HG02642 (cell line): ENCODE data around the gene CCDC73.
"Not testable (repeated sequence)": the region's sequence is repeated elsewhere in the genome, so short reads cannot be mapped to it uniquely, and the experiment has no call there.

ENCODE experiments used
- ATAC-seq: cut with Tn5 transposase; IDR thresholded peaks from one replicate; pipeline ENCODE4 v1.9.1; 2021; ENCODE audit warnings: mild to moderate bottlenecking; ENCODE audit not compliant: unreplicated experiment, poor library complexity

The CCDC73 gene

GRCh38 chr11:32602657-32603415, 191.6 kb downstream of the CCDC73 start:
- ATAC-seq, result no peak

GRCh38 chr11:32597921-32598320, 196.5 kb downstream of the CCDC73 start:
- ATAC-seq, result no peak

DNA sequence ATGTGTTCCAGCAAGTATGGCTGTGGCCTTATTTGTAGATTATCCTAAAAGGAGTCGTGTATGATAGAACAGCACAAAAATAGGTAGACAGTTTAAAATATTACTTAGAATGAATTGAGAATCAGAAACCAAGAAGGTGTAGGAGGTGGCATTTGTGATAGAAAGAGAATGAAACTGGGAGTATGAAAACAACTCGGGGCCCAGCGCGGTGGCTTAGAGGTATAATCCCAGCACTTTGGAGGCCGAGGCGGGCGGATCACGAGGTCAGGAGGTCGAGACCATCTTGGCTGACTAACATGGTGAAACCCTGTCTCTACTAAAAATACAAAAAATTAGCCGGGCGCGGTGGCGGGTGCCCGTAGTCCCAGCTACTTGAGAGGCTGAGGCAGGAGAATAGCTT, 198.3 kb downstream of the CCDC73 start:
- ATAC-seq, result not testable (repeated sequence)

DNA sequence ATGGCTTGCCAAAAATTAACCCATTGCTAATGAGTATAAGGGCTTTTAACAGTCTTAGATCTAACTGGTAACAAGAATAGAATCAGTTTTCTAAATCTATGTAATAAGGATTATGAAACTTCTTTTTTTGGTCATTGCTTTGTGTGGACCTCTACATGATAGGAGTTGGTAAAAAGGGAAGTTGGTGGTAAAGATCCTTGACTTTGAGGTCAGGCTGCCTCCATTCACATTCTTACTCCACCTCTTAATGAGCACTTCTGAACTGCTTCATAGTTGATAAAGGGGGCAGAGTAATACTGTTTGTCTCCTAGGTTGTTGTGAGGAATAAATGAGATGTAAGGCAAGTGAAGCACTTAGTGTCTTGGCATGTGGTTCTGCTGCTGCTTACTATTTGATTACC, 200.2 kb downstream of the CCDC73 start:
- no peak for ATAC-seq

DNA sequence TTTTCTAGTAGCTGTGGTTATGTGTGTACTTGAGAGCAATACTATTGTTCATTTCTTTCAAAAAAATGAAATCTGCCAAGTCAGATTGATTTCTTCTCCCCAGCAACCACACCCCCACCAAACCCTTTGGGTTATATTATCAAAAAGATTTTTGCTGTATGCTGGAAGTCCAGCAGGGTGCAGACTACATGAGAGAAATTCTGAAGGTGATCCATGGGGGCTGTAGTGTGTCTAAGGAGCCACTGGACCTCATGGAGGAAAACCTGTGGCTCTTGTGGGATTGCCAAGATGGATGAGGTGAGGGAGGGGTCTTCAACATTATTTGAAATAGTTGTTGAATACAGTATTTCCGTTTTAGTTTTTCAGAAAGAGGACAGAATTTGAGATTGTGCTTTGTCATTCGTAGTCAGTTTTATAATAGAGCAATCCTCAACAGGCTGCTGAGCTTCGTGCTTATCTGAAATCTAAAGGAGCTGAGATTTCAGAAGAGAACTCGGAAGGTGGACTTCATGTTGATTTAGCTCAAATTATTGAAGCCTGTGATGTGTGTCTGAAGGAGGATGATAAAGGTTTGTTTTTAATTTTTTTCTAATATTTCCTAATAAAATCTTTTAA, 207.8 kb downstream of the CCDC73 start:
- ATAC-seq, result no peak

GRCh38 chr11:32584921-32585320, 209.5 kb downstream of the CCDC73 start:
- ATAC-seq, result no peak

DNA sequence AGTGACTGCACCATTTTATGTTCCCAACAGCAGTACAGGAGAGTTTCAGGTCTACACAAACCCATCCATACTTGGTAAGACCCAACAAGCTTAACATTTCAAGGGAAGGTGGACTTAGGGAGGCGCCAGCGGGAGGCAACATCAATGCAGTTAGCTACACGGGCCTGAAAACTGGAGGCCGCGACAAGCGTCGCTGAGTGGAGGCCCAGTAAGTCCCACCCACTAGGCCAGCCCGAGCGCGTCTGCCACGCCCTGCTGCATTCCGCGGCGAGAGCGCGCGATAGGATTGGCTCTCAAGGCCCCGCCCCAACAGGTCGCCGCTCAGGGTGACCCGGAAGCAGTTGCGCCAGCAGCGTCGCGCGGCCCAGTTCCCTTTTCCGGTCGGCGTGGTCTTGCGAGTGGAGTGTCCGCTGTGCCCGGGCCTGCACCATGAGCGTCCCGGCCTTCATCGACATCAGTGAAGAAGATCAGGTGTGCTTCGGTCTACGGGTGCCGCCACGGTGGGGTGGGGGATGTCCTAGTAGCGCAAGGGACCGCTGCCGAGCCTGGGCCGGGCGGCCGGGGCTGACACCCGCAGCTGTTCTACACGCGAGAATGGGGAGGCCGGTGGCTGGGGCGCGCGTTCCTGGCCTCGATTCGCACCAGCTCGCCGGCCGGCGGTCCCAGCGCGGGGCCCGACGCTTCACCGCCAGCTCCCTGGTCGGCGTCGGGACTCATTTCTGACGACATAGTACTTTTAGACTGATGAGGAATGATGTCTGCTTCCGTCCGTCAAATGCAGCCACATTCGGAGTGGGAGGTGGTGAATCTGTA, 210.8 kb downstream of the CCDC73 start, which contains the start of gene EIF3M:
EIF3M (plus strand) TSS at position 373 of the 813 bp plus-strand sequence; CDS start at position 430, 57 bp downstream.
- peak; percentile 99 for ATAC-seq

GRCh38 chr11:32581556-32581955, 212.9 kb downstream of the CCDC73 start:
- ATAC-seq, result no peak

DNA sequence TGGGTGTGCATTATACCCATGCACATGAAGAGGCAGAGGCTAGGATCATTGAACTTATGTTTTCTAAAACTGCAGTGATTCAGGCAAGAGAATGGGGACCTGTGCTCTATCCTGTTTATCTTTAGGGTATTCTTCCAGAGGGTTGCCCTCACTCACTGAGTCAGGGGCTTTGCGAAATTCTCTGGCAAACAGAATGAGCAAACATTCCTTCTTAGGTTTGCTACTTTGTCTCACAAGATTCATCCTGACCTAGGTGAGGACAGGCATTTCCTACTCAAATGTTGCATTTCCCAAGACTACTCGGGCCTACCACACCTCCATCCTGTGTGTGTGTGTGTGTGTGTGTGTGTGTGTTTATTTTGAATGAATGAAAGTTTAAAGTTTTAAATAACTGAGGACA, 213.5 kb downstream of the CCDC73 start:
- ATAC-seq, result no peak

DNA sequence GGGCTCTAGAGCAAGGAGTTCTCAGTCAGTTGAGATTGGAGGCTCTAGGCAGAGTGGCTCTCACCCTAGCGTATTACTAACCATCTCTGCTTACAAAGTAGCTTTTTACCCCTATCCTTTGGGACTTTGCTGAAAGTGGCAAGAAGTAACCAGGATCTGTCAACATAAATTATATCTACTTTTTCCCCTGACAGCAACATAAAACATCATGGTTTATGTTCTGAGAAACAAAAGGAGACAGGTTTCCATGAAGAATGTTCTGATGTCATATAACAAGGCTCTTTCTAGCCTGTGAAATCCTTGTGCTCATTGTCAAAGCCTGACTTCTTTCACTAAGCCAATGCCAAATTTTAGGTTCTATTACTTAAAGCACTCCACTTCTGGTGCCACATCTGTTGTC, 218.0 kb downstream of the CCDC73 start:
- no peak for ATAC-seq

GRCh38 chr11:32575070-32575469, 219.4 kb downstream of the CCDC73 start:
- no peak for ATAC-seq

DNA sequence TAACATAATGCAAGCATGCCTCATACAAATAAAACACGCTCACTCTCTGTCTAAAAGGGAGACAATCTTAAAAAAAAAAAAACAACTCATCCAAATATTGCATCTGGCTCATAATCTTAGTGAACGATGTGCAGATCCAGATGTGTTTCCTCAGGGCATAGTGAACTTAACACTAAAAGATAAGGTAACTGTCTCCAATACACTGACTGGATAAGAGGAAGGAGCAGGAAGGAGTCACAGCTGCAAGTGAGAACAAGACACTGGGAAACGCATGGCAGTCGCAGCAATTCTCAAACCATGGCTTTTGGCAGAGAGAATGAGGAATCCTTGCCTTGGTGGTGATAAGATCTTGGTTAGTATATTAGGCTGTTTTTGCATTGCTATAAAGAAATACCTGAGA, 220.0 kb downstream of the CCDC73 start:
- no peak for ATAC-seq

- ATAC-seq, result no peak
Measured at GRCh38 chr11:32573228-32573627, 221.2 kb downstream of the CCDC73 start.

DNA sequence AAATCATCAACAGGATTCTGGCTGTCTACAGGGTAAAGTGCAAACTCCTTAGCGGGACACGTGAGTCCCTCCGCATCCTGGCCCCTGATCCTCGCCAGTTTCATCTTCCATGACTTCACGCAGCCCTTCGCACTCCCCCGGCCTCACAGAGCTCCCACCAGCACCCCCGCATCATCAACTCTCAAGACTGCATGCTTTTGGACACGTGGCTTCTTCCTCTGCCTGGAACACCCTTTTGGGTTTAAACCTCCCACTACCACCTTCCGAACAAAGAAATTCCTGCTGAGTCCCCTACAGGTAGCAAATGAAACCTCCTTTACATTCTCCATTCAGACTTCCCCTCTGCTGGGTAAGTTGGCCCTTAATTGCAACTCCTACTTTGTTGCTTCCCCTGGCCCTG, 223.4 kb downstream of the CCDC73 start:
- ATAC-seq, result no peak

GRCh38 chr11:32569313-32569881, 225.1 kb downstream of the CCDC73 start:
- no peak for ATAC-seq

- ATAC-seq, result no peak
Measured at GRCh38 chr11:32567154-32567553, 227.3 kb downstream of the CCDC73 start.

DNA sequence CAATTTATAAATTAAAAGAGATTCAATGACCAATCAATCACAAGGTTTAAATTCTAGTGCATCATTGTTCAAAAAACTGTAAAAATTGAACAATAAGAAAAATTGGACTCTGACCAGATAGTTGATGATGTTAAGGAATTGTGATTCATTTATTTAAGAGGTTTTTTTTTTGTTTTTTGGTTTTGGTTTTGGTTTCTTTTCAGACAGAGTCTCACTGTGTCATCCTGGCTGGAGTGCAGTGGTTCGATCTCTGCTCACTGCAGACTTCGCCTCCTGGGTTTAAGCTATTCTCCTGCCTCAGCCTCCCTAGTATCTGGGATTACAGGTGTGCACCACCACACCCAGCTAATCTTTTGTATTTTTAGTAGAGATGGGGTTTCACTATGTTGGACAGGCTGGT, 227.9 kb downstream of the CCDC73 start:
- no peak for ATAC-seq

- no peak for ATAC-seq
Measured at GRCh38 chr11:32563600-32563959, 230.9 kb downstream of the CCDC73 start.

GRCh38 chr11:32562839-32563599, 231.4 kb downstream of the CCDC73 start:
- no peak for ATAC-seq

DNA sequence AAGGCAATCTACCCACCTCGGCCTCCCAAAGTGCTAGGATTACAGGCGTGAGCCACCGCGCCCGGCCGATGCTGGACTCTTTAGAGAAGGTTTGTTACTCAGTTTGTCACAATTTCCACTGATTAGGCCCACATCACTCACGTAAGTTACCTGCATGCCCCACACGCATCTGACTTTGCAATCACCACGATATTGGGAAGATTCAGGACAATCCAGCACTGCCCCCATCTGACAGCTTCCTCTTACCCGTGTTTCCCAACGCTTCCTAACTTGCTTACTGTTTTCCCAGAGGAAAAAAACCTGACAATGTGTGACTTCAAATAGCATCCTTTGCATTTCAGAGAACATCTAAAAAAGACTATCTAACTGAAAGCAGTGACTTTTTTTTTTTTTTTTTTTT, 232.6 kb downstream of the CCDC73 start:
- no peak for ATAC-seq
